ENCODE data around the gene MYCBPAP.

Gene MYCBPAP

DNA sequence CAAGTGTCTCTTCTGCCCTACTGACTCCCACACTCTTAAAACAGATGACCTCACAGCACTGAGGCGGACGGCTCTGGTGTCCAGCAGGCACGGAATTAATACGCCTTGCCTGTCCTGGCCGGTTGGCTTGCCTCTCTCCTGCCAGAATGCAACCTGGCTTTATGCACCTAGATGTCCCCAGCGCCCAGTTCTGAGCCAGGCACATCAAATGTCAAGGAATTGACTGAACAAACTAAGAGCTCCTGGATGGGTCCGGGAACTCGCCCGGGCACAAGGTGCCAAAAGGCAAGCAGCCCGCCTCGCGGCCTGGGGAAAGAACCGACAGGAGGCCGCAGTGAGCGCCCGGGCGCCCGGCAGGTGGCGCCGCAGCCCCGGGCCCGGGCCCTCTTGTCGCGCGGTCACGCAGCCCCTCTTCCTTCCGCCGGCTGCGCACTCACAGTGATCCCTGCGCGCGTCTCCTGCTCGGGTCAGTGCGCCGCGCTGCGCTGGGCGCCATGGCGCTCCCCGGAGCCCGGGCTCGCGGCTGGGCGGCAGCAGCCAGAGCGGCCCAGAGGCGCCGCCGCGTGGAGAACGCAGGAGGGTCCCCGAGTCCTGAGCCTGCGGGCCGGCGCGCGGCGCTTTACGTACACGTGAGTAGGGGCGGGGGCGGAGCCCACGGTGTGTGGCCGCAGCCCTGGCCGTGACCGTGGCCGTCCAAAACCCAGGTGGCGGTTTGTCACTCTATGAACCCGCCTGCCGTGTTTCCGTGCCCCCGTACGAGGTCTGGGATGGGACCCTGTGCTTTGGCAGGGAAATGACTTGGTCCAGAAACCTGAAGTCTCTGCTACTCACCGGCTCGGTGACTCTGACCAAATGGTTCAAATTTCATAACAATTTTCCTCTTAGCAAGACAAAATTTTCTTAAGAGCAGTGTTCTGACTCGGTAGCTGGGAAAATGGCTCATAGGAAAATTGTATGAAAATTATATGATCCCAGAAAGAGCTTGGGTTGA, 29.6 kb upstream of the MYCBPAP start, which contains the start of gene RSAD1:
Gene RSAD1 (plus strand): TSS at position 470 of the 991 bp plus-strand sequence. CDS start 25 bp downstream, at position 495.
- Mint-ChIP-seq H3K4me3 (peak within 1 kb of the TSS; percentile 84), H3K4me1 (peaks cover 31% of the 10 kb centered on the region), H3K27me3 (ENCODE audit: low read depth, poor library complexity) (peaks cover 47% of the 10 kb centered on the region), H3K27ac (peak within 1 kb of the TSS; percentile 98), H3K9me3 (no peaks in the 10 kb centered on the region), H3K36me3 (ENCODE audit: low read depth) (peaks cover 25% of the 10 kb centered on the region)
- TF ChIP-seq, protein P1, sequence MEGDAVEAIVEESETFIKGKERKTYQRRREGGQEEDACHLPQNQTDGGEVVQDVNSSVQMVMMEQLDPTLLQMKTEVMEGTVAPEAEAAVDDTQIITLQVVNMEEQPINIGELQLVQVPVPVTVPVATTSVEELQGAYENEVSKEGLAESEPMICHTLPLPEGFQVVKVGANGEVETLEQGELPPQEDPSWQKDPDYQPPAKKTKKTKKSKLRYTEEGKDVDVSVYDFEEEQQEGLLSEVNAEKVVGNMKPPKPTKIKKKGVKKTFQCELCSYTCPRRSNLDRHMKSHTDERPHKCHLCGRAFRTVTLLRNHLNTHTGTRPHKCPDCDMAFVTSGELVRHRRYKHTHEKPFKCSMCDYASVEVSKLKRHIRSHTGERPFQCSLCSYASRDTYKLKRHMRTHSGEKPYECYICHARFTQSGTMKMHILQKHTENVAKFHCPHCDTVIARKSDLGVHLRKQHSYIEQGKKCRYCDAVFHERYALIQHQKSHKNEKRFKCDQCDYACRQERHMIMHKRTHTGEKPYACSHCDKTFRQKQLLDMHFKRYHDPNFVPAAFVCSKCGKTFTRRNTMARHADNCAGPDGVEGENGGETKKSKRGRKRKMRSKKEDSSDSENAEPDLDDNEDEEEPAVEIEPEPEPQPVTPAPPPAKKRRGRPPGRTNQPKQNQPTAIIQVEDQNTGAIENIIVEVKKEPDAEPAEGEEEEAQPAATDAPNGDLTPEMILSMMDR (IDR thresholded peaks at IDR 0.05): peak; percentile 75
- DNase-seq: peak; percentile 89

DNA sequence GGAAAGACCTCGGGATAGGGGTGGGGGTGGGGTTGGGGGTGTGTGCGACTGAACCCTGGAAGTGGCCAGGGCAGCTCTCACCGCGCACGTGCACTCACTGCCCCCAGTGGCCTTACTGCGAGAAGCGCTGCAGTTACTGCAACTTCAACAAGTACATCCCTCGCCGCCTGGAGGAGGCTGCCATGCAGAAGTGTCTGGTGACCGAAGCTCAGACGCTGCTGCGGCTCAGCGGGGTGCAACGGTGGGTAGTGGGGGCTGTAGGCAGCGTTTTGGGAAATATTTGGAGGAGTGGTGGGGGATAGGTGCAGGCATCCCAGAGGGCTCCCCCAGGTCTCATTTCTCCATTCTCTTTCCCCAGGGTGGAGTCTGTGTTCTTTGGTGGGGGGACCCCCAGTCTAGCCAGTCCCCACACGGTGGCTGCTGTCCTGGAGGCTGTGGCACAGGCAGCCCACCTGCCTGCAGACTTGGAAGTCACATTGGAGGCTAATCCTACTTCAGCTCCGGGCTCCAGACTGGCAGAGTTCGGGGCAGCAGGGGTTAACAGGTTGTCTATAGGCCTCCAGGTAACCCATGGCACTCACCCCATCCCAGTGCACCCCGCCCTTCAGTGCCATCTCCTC, 28.6 kb upstream of the MYCBPAP start:
- peak overlapping the region; percentile 84 for H3K4me3 Mint-ChIP-seq
- DNase-seq: peak; percentile 80
- no peaks in the 10 kb centered on the region for H3K9me3 Mint-ChIP-seq
- no peak overlapping the region for H3K27ac Mint-ChIP-seq
- TF ChIP-seq, protein P1 (IDR thresholded peaks at IDR 0.05): peak; percentile 43
- peaks cover 38% of the 10 kb centered on the region for H3K27me3 Mint-ChIP-seq (ENCODE audit: low read depth, poor library complexity)
- H3K4me1 Mint-ChIP-seq: peaks cover 31% of the 10 kb centered on the region
- peaks cover 25% of the 10 kb centered on the region for H3K36me3 Mint-ChIP-seq (ENCODE audit: low read depth)

DNA sequence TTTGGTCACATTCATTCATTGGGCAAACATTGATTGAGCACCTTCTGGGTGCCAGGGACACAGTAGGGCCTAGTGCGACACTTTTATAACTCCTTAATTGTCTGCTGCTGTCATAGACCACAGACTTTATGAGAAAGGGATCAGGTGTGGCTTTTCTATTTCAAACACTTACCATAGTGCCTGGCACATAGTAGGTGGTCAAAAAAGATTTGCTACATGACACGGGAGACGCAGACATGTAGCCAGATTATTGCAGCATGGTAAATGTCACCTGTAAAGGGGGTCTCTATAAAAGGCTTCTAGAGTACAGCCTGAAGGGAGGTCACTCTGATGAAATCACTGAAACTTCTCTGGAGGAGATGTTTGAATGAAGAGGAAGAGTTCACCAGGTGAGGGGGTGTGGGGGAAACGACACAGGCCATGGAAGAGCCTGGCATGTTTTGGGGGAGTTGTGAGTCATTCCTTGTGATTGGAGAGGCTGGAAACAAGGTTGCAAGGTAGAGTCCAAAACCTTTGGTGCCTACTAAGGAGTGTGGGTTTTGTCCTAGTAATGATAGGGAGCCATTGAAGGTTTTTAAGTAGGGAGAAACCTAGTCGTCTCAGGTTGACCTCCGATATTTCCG, 28.0 kb upstream of the MYCBPAP start:
- H3K4me3 Mint-ChIP-seq: peak overlapping the region; percentile 84
- H3K36me3 Mint-ChIP-seq (ENCODE audit: low read depth): peaks cover 25% of the 10 kb centered on the region
- no peak overlapping the region for H3K27ac Mint-ChIP-seq
- H3K27me3 Mint-ChIP-seq (ENCODE audit: low read depth, poor library complexity): peaks cover 31% of the 10 kb centered on the region
- no peak for DNase-seq
- H3K9me3 Mint-ChIP-seq: no peaks in the 10 kb centered on the region
- TF ChIP-seq, protein P1 (IDR thresholded peaks at IDR 0.05): no peak
- H3K4me1 Mint-ChIP-seq: peaks cover 31% of the 10 kb centered on the region

DNA sequence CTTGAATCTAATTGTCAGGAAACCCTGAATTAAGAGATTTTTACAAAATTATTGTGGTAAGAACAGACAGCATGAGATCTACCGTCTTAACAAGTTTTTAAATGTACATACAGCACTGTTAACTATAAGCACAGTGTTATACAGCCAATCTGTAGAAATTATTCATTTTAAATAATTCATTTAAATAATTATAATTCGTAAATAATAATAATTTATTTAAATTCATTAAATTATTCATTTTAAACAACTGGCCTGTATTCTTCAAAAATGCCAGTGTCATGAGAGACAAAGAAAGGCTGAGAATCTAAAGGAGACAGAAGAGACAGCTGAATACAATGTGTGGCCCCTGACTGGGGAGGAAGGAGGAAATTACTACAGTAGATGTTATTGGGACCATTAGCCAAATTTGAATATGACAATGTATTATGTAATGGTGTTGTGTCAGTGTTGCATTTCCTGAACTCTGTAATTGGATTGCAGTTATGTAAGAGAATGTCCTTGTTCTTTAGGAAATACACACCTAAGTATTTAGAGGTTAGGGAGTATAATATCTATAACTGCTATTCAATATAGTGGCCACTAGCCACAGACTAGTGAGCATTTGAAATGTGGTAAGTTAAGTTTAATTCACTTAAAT, 27.3 kb upstream of the MYCBPAP start:
- peaks cover 30% of the 10 kb centered on the region for H3K27me3 Mint-ChIP-seq (ENCODE audit: low read depth, poor library complexity)
- H3K27ac Mint-ChIP-seq: no peak overlapping the region
- H3K4me1 Mint-ChIP-seq: peaks cover 31% of the 10 kb centered on the region
- H3K4me3 Mint-ChIP-seq: no peak overlapping the region
- no peaks in the 10 kb centered on the region for H3K9me3 Mint-ChIP-seq
- TF ChIP-seq, protein P1 (IDR thresholded peaks at IDR 0.05): no peak
- no peak for DNase-seq
- peaks cover 29% of the 10 kb centered on the region for H3K36me3 Mint-ChIP-seq (ENCODE audit: low read depth)

DNA sequence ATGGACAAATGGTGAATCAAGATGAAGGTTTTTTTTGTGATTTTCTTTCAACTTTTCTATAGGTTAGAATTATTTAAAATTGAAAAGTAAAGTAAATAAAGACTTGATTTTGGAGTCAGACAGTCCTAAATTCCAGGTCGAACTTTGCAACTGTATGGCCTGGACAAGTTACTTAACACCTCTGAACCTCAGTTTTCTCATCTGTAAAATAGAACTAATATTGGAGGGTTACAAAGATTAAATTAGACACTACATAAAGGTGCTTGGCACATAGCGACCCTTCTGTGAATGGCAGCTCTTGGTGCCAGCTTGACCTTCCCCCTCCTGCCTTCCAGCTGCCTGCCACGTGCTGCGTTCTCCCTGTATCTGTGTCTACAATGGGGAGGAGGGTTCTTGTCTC, 26.6 kb upstream of the MYCBPAP start:
- Mint-ChIP-seq H3K4me1 (peaks cover 26% of the 10 kb centered on the region), H3K27ac (no peak overlapping the region), H3K4me3 (no peak overlapping the region), H3K36me3 (ENCODE audit: low read depth) (peaks cover 30% of the 10 kb centered on the region), H3K27me3 (ENCODE audit: low read depth, poor library complexity) (peaks cover 25% of the 10 kb centered on the region), H3K9me3 (no peaks in the 10 kb centered on the region)
- DNase-seq: no peak
- TF ChIP-seq, protein P1 (IDR thresholded peaks at IDR 0.05): no peak
